HG03159 (cell line): ENCODE results near the gene MED13.
"Not testable (repeated sequence)": the region's sequence is repeated elsewhere in the genome, so short reads cannot be mapped to it uniquely, and the experiment has no call there.

ENCODE experiments used
- ATAC-seq: cut with Tn5 transposase; IDR thresholded peaks from one replicate; pipeline ENCODE4 v1.9.1; 2021; ENCODE audit warnings: mild to moderate bottlenecking, moderate library complexity; ENCODE audit not compliant: unreplicated experiment

MED13 gene

DNA sequence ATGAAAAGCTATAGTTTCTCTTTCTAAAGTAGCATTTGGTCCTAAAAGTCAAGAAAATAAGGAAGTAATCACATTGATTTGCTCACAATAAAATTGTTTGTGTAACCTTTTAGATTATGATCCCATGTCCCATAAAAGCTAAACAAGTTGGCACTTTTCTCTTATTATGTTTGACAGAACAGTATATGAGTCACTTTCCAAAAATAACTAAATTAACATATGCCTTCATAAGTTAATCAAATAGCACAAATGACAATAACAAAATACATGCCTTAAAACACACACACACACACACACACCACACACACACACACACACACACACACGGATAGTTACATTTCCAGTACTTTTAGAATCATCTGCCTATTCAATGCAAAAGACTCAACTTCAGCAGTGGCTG lies 2.8 kb downstream of the MED13 start:
- ATAC-seq: no peak

DNA sequence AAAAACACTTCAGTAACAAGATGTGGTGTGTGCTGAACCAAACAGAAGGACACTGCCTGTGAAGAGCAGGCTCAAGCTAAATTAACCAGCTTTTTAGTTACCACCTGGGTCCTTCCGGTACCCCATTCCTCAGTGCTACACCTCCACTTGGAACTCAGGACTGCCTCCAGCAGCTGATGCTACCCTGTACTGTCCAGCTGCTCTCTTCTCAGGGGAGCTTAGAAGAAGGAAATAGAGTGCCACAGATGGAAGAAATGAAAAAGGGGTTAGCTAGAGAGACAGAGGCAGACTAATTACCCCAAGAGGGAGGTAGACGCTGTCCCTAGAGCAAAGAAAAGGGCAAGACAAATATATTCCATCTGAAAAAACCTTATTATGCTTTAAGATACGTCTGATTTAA lies 5.7 kb downstream of the MED13 start:
- ATAC-seq: no peak

DNA sequence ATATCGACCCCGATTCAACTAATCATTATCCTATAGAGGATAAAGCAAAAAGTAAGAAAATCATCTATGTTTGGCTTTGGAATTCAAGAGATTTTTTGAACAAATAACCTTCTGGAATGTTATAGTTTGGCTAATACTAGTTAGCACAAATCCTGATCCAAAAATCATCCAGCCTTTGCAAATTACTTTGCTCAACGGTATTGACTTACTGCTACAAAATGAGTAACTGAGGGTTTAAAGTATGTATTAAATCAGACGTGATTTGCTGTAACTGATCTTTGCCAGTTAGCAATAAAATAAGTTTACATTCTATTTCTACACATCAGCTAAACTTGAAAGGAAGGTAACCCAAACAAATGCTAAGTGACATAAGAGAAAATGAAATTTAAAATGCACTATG lies 6.5 kb downstream of the MED13 start:
- ATAC-seq: no peak

DNA sequence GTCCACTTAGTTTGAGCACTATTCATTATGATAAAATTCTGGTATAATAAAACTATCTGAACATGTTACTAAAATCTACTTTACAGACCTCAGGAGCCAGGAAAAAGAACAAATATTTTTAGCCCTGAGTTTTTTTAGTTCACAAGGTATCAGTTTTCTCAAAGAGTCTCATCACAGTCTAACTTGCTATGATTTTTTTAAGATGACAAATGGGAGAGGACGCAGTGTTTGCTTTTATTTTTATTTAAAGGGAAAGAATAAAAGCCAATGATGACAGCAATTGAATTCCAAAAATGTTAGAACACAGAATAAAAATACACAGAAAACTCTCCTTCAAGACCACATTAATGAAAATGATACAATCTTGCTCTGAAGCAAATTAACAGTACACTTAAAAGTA lies 7.4 kb downstream of the MED13 start:
- no peak for ATAC-seq

DNA sequence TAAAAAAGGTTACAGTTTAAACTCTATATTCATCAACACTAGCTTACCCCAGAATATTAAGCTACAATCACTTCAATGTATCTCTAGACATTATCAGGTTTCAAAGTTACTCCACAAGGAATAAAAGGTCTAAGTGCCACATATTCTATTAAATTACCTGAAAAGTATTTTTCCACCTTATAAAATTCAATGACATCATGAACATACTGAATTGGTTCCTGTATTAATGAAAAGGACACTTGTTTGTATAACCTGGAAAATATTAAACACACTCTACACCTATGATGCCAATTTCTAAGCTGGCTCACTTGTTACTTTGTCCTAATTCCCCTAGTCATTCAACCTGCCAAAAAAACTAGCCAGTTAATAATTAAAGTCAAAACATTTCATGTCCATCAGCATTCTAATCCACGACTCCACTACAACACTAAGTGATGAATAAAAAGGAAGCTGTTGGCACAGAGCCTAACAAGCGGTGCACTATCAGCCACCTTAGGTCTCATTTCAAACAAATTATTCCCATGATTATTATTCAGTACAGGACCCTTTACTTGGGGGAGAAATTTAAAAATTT lies 12.2 kb downstream of the MED13 start:
- no peak for ATAC-seq

DNA sequence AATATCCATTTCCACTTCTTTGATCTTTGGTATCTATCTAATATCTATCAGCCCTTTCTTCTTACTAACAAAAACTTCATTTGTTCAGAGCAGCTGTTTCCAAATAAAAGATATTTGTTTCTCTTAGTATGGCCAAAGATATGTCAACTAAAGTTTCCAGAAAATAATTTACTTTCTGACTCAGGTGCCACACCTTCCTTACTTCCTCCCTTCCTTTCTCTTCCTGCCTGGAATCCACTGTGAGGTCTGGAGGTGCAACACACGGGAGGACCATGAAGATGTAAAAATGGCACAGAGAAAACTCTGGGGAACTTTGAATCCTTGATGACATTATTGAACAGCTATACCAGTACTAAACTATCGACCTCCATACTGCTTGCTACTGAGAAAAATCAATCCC lies 14.0 kb downstream of the MED13 start:
- no peak for ATAC-seq

DNA sequence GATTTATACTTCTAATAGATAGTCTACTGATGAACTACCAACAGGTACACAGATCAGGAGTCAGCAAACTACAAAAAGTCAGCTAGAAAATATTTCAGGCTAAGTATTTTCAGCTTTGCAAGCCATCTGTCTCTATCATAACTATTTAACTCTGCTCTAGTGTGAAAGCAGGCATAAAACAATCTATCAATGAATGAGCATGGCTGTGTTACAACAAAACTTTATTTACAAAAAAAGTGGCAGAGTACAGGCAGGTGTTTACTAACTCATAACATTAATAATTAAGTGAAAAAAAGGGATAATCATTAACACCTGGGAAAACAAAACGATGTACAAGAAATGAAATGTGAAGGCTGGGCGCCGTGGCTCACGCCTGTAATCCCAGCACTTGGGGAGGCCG lies 15.8 kb downstream of the MED13 start:
- no peak for ATAC-seq

DNA sequence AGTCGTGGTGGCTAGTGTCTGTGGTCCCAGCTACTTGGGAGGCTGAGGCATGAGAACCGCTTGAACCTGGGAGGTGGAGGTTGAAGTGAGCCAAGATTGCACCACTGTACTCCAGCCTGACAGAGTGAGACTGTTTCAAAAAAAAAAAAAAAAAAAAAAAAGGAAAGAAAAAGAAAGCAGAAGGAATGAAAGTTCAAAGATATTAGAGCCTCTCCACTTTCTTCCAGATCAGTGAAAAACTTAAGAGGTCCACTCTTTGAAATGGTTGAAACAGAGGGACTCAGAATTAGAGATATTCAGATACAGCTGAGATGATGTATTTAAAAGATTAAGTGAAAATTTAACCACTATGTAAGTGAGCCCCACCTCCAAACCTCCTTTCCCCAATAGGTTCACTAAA lies 16.8 kb downstream of the MED13 start:
- no peak for ATAC-seq

DNA sequence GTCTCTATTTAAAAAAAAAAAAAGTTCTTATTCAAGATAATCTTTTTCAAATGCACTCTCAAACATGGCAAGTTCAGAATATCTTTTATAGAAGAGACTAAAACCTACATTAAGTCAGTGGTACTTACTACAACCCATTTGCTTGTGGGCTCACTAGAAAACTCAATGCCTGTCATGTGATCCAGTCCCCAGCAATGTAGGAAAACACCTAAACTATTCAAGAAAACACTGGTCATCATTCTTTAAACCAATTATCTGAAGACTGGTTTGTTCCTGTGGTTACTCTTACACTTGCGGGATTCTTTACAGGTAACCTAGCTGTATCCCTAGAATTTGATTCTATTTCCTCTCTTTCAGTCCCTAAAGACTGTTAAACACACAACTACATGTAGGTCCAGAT lies 19.6 kb downstream of the MED13 start:
- no peak for ATAC-seq

DNA sequence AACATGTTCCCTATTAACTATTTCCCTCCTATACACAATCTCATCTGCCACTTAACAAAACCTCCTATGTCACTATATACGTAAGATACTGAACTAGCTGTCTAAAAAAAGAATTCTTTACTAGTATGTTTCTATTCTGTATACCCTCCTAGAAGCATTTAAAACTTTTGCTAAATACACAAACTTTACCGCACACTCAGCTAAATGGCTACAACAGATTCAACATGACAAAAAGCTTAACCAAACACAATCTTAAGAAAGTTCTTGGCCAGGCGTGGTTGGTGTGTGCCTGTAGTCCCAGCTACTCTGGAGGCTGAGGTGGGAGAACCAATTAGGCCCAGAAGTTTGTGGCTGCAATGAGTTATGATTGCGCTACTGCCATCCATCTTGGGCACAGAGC lies 20.0 kb downstream of the MED13 start:
- ATAC-seq: no peak

DNA sequence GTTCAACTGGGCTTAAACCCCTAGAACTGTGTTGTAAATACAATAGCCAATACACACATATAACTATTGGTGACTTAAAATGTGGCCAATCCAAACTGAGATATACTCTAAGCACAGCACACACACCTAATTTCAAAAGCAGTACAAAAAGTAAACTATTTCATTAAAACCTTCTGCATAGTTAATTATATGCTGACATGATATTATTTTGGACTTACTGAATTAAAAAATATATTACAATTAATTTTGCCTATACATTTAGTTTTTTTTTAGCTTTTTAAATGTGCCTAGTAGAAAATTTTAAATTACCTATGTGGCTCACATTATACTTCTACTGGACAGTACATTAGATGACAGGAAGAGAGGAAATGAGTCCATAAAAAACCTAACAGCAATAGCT lies 21.5 kb downstream of the MED13 start:
- ATAC-seq: no peak

DNA sequence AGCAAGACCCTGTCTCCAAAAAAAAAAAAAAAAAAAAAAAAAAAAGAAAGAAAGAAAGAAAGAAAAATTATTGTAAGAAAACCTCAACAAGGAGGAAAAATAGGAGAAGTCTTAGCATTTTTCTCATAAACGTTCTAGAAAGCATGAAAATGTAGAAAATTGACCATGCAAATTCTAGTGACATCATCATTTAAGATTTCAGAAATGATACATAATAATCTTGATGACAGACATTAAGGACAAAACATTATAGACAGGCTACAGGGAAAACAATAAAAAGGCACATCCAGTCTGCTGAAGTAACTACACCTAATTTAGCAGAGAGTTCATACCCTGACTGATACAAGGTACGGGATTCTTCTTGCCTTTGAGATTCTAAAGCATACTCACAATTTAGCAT lies 21.9 kb downstream of the MED13 start:
- ATAC-seq: no peak

DNA sequence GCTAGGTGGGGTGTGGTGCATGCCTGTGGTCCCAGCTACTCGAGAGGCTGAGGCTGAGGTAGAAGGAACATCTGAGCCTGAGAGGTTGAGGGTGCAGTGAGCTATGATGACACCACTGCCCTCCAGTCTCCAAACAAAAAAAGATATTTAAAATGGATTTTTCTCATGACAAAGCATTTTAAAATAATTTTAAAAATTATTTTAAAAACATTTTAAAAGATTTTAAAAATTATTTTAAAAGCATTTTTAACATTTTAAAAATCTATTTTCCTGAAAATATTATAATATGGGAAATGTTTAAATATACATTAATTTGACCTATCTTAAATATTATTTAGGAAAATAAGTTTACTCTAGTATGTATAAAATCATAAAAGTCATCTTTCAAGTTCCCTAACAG lies 26.8 kb downstream of the MED13 start:
- ATAC-seq: no peak

DNA sequence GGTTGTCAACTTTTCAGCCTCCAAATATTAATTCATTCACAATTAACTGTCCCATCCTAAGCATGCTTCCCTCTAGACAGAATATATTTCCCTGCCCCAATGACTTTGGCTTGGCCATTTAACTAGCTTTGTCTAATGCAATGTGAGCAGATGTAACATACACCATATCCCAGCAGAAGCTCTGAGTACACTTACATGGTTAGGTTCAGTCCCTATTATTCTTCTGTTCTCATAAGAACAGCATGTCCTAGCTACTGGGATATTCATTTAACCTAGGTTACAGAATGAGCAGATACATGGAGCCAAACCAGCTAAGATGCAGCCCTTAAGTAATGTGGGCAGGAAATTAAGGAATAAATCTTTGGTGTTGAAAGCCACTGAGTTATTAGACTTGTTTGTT lies 31.8 kb downstream of the MED13 start:
- ATAC-seq: no peak

DNA sequence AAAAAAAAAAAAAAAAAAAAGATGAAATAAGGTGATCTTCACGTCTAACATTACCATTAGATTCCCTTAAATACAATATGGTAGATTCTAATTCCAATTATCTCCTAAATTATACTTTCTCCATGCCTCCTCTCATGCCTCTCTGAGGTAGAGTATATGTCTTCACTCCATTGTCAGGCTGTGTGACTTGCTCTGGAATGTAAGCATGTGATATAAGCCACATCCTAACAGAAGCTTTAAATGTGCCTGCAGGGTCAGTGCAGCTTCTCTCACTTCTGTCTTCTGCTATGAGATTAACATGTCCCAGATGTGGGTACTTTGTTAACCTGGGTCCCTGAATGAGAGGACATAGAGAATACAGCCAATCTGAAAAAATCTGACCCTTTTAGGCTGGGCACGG lies 32.6 kb downstream of the MED13 start:
- ATAC-seq: no peak

DNA sequence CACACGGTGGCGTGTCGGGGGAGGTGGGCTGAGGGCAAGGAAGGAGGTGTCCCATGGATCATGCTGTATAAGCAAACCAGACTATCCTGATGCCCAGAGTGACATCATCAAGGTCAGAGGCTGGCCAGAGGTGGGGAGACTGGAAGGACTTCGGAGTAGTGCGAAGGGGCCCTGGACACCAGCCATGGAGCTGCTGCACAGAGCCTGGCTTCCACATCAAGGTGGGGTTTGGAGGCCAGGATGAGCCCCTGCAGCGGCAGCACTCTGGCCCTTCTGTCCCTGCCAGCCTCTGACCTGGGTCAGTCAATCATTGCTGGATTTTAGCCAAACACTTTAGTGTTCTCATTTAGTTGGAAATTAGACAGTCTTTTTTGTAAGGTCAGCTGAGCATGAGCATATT lies 34.8 kb downstream of the MED13 start:
- ATAC-seq: no peak

DNA sequence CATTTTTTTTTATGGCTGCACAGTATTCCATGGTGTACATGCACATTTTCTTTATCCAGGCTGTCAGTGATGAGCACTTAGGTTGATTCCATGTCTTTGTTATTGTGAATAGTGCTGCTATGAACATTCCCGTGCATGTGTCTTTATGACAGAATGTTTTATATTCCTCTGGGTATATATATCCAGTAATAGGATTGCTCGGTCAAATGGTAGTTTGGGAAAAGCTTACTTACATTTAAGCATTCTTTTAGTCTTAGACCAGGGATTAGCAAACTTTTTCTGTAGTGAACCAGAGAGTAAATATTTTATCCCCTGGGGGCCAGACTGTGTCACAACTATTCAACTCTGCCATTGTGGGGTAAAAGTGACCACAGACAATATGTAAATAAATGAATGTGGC lies 40.2 kb downstream of the MED13 start:
- no peak for ATAC-seq

DNA sequence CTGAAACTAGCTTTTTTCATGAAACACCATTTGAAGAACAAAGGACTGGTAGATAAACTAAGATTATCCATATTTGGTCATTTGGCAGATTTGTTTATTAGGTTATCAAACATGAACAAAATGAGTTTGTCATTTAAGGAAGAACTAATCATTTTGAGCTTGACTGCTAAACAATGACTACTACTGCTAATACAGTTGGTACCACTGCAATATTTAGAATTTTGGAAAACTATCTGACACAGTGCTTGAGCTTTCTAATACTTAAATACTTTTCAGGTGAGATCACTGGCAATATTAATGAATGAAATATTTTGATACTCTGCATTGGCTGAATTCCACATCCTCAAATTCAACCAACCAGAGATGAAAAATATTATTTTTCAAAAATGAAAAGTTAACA lies 47.2 kb downstream of the MED13 start:
- no peak for ATAC-seq

DNA sequence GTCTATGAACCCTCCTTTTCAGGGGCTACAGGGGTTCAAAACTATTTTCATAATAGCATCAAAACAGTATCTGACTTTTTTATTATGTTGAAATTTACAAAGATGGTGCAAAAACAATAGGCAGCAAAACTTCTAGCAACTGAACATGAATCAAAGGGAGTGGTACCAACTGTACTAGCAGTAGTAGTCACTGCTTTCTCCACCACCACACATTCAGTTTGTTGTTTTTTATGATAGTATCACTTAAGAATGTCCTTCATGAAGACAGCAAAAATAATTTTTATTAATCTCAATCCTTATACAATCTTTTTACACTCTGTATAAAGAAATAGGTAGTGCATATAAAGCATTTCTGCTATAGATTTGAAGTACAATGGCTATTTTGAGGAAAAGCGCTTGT lies 47.6 kb downstream of the MED13 start:
- ATAC-seq: no peak

DNA sequence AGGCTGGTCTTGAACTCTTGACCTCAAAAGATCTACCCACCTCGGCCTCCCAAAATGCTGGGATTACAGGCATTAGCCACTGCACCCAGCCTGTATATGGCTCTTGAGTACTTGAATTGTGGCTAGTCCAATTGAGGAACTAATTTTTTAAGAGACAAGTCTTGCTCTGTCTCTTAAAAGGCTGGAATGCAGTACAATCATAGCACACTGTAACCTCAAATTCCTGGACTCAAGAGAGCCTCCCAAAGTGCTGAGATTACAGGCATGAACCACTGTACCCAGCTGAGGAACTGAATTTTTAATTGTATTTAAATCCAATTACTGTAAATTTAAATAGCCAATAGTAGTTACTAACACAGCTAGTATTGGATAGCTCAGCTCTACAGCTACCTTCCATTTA lies 50.6 kb downstream of the MED13 start:
- ATAC-seq: no peak

DNA sequence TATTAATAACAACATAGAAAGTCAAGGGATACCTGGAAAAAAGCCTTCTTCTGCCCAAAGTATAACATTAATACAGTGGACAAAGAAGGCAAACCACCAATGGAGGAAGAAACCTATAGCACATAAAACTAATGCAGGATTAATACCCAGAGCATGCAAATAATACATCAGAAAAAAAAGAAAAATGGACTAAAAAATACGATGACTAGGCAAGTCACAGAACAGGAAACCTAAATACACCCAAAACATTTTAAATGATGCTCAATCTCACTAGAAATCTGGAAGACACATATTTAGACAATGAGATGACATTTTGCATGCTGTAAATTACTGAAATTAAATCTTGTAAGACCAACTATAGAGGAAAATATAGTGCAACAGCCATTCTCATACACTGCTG lies 55.9 kb downstream of the MED13 start:
- no peak for ATAC-seq

DNA sequence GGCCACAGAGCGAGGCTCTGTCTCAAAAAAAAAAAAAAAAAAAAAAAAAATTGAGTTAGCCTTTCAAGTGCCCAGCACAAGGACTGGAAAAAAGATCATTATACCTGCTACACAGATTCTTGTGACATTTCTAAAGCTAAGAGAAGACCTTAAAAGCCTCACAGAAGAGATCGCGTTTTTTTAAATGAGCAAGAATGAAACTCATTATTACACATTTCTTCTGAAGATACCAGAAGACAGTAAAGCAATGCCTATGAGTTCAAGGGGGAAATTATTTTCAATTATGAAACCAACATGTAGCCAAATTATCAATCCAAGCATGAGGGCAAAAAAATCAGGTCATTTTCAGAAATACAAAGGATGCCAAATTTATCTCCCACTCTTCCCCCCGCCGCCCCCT lies 56.8 kb downstream of the MED13 start:
- no peak for ATAC-seq

DNA sequence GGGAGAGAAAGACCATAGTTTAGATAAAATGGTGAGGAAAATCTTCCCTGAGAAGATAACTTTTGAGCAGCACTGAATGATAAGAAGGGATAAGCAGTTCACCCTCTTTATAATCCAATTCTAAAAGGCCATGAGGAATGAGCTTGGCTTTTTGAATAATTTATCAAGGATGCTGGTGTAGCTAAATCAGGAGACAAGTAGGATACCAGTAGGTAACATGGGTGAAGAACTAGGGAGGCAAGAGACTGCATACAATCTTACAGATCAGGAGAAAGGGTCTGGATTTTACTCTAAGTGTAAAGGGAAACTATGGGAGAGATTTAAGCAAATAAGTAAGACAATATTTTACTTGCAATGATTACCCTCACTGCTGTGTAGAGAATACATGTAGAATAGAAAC lies 60.7 kb downstream of the MED13 start:
- no peak for ATAC-seq

DNA sequence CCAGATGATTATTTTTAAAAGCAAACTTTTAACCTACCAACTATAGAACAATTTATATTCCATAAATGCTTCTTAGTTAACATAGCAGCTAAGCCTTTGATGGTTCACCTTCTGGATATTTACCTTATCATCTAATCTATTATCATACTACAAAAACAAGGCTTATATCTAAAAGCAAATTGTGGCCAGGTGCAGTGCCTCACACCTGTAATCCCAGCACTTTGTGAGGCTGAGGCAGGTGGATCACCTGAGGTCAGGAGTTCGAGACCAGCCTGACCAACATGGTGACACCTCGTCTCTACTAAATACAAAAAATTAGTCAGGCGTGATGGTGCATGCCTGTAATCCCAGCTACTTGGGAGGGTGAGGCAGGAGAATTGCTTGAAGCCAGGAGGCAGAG lies 61.9 kb downstream of the MED13 start:
- not testable (repeated sequence) for ATAC-seq
